CD4-positive, alpha-beta memory T cell (primary cell): ENCODE data around the gene UNC13B. TPM values are rescaled to one million over a fixed set of nuclear protein-coding genes. Genes with fewer than 3 reads are reported as not detected.

Experiments
- CTCF ChIA-PET: fragments of 350-600 bp; sonication (Branson Sonifier 250); formaldehyde crosslinking; loops from one replicate; lab custom pipeline; 2021; ENCODE audit warnings: inconsistent platforms; ENCODE audit not compliant: partially characterized antibody; lab: Charles Lee
- POLR2A ChIA-PET: fragments of 350-600 bp; sonication (Branson Sonifier 250); formaldehyde crosslinking; loops from one replicate; lab custom pipeline; 2021; ENCODE audit not compliant: partially characterized antibody; lab: Charles Lee
- DNase-seq, 5 donors: peaks; one replicate each; pipeline versions ENCODE4 v3.0.0 to v3.0.0-alpha.2; 2020 to 2022; ENCODE audit warnings: mixed read lengths in 1 of 5
- H3K27ac ChIP-seq: one replicate; pipeline ENCODE4 v1.7.0; 2013; ENCODE audit warnings: low read depth, low read length
- H3K27me3 ChIP-seq: 2 replicates; pipeline ENCODE4 v1.7.0; 2013; ENCODE audit warnings: mild to moderate bottlenecking, low read length, moderate library complexity; ENCODE audit not compliant: insufficient read depth
- H3K36me3 ChIP-seq: 2 replicates; pipeline ENCODE4 v1.7.0; 2013; ENCODE audit warnings: mild to moderate bottlenecking, low read length, moderate library complexity; ENCODE audit not compliant: insufficient read depth
- H3K4me1 ChIP-seq: 2 replicates; pipeline ENCODE4 v1.7.0; 2013; ENCODE audit warnings: mild to moderate bottlenecking, low read length, moderate library complexity; ENCODE audit not compliant: insufficient read depth
- H3K4me3 ChIP-seq, 2 donors: one replicate each; pipeline ENCODE4 v1.7.0; 2013; ENCODE audit warnings: low read length in 2 of 2, mild to moderate bottlenecking in 1 of 2
- H3K9me3 ChIP-seq, 2 donors: one replicate each; pipeline ENCODE4 v1.7.0; 2013; ENCODE audit warnings: low read length in 2 of 2, control low read depth in 1 of 2; ENCODE audit not compliant: control insufficient read depth in 1 of 2
- H3K27ac Mint-ChIP-seq, 7 donors: one replicate each; pipeline ENCODE4 v1.8.0; 2020 to 2021; ENCODE audit warnings: mixed read lengths in 7 of 7, mild to moderate bottlenecking in 6 of 7, inconsistent platforms in 3 of 7, moderate library complexity in 3 of 7
- H3K27me3 Mint-ChIP-seq, 2 donors: one replicate each; pipeline ENCODE4 v1.8.0; 2020 to 2021; ENCODE audit warnings: mixed read lengths in 2 of 2
- H3K36me3 Mint-ChIP-seq, 2 donors: one replicate each; pipeline ENCODE4 v1.8.0; 2020 to 2021; ENCODE audit warnings: mixed read lengths in 2 of 2, inconsistent platforms in 1 of 2, mild to moderate bottlenecking in 1 of 2
- H3K4me1 Mint-ChIP-seq, 4 donors: one replicate each; pipeline ENCODE4 v1.8.0; 2020 to 2021; ENCODE audit warnings: mixed read lengths in 4 of 4, mild to moderate bottlenecking in 1 of 4
- H3K4me3 Mint-ChIP-seq, 8 donors: one replicate each; pipeline ENCODE4 v1.8.0; 2020 to 2021; ENCODE audit warnings: mixed read lengths in 8 of 8, mild to moderate bottlenecking in 7 of 8, moderate library complexity in 6 of 8, inconsistent platforms in 3 of 8
- H3K9me3 Mint-ChIP-seq, 8 donors: one replicate each; pipeline ENCODE4 v1.8.0; 2020 to 2021; ENCODE audit warnings: mixed read lengths in 8 of 8, mild to moderate bottlenecking in 5 of 8, inconsistent platforms in 3 of 8, moderate library complexity in 1 of 8
- intact Hi-C: fragments of 100-400 bp; cut with micrococcal nuclease; formaldehyde crosslinking; loops from one replicate; pipeline ENCODE4 v1.15.1; 2023
- polyA plus RNA-seq, 2 donors: library from polyadenylated mRNA; unstranded; fragments of 300-500 nt; fragmentation: Illumina TruSeq; gene quantifications; one replicate each; pipeline ENCODE4 v1.2.3, GENCODE V29; 2021
- total RNA-seq, 2 experiments: library from RNA; stranded (reverse); gene quantifications; one replicate each; pipeline ENCODE4 v1.2.3, GENCODE V29; 2021

UNC13B gene
- total and polyA plus RNA-seq, 4 experiments from 2014 or later: 0.12 to 1.6 (median 0.60) TPM

GRCh38 chr9:35341021-35341420 is 179.2 kb downstream of the UNC13B start:
- Histone ChIP-seq H3K4me1 (no peaks in the 10 kb centered on the region), H3K27me3 (no peaks in the 10 kb centered on the region), H3K27ac (no peak overlapping the region), H3K36me3 (no peaks in the 10 kb centered on the region), H3K9me3 (no peaks in the 10 kb centered on the region), H3K4me3 (no peak overlapping the region)
- Mint-ChIP-seq H3K4me1 (peaks cover 0 to 5% (median 0%) of the 10 kb centered on the region in 4 donors), H3K36me3 (no peaks in the 10 kb centered on the region), H3K27ac (no peak overlapping the region), H3K4me3 (no peak overlapping the region), H3K27me3 (peaks cover 8 to 9% of the 10 kb centered on the region in 2 donors), H3K9me3 (no peaks in the 10 kb centered on the region)
- no peak for DNase-seq
- CTCF ChIA-PET: no interaction called here
- intact Hi-C loops: no loop called here
- POLR2A ChIA-PET: no interaction called here

- H3K4me3 Mint-ChIP-seq: no peak overlapping the region
- Histone ChIP-seq H3K27me3 (no peaks in the 10 kb centered on the region), H3K9me3 (no peaks in the 10 kb centered on the region), H3K36me3 (no peaks in the 10 kb centered on the region), H3K27ac (no peak overlapping the region), H3K4me1 (no peaks in the 10 kb centered on the region), H3K4me3 (no peak overlapping the region)
- H3K27ac Mint-ChIP-seq: no peak overlapping the region
- H3K27me3 Mint-ChIP-seq: peaks cover 6 to 9% of the 10 kb centered on the region in 2 donors
- no peak for DNase-seq
- H3K36me3 Mint-ChIP-seq: no peaks in the 10 kb centered on the region
- ChIA-PET CTCF (no interaction called here), POLR2A (no interaction called here)
- H3K4me1 Mint-ChIP-seq: peaks cover 0 to 5% (median 0%) of the 10 kb centered on the region in 4 donors
- H3K9me3 Mint-ChIP-seq: no peaks in the 10 kb centered on the region
- intact Hi-C loops: no loop called here
Measured at GRCh38 chr9:35341585-35341984, 179.8 kb downstream of the UNC13B start.

- H3K4me1 ChIP-seq: no peaks in the 10 kb centered on the region
- Mint-ChIP-seq H3K4me1 (peaks cover 0 to 5% (median 0%) of the 10 kb centered on the region in 4 donors), H3K9me3 (no peaks in the 10 kb centered on the region), H3K4me3 (no peak overlapping the region), H3K27me3 (peaks cover 6 to 7% of the 10 kb centered on the region in 2 donors), H3K36me3 (no peaks in the 10 kb centered on the region), H3K27ac (no peak overlapping the region)
- intact Hi-C loops: no loop called here
- DNase-seq: no peak
- no peaks in the 10 kb centered on the region for H3K9me3 ChIP-seq
- ChIA-PET CTCF (no interaction called here), POLR2A (no interaction called here)
- no peaks in the 10 kb centered on the region for H3K27me3 ChIP-seq
- no peaks in the 10 kb centered on the region for H3K36me3 ChIP-seq
- no peak overlapping the region for H3K4me3 ChIP-seq
- no peak overlapping the region for H3K27ac ChIP-seq
Measured at GRCh38 chr9:35342221-35342958, 180.6 kb downstream of the UNC13B start.

- no peak for DNase-seq
- Histone ChIP-seq H3K4me1 (no peaks in the 10 kb centered on the region), H3K9me3 (no peaks in the 10 kb centered on the region), H3K27me3 (no peaks in the 10 kb centered on the region), H3K27ac (no peak overlapping the region), H3K4me3 (no peak overlapping the region), H3K36me3 (no peaks in the 10 kb centered on the region)
- Mint-ChIP-seq H3K9me3 (no peaks in the 10 kb centered on the region), H3K4me3 (no peak overlapping the region), H3K36me3 (no peaks in the 10 kb centered on the region), H3K27ac (no peak overlapping the region), H3K4me1 (no peaks in the 10 kb centered on the region), H3K27me3 (peaks cover 0 to 4% of the 10 kb centered on the region in 2 donors)
- ChIA-PET POLR2A (no interaction called here), CTCF (no interaction called here)
- intact Hi-C loops: no loop called here
Measured at GRCh38 chr9:35348109-35348508, 186.3 kb downstream of the UNC13B start.

GRCh38 chr9:35349287-35349990 is 187.6 kb downstream of the UNC13B start:
- Histone ChIP-seq H3K4me3 (no peak overlapping the region), H3K4me1 (no peaks in the 10 kb centered on the region), H3K36me3 (no peaks in the 10 kb centered on the region), H3K27me3 (no peaks in the 10 kb centered on the region), H3K27ac (no peak overlapping the region), H3K9me3 (no peaks in the 10 kb centered on the region)
- DNase-seq: no peak
- Mint-ChIP-seq H3K9me3 (no peaks in the 10 kb centered on the region), H3K27me3 (peaks cover 2 to 3% of the 10 kb centered on the region in 2 donors), H3K4me1 (no peaks in the 10 kb centered on the region), H3K36me3 (no peaks in the 10 kb centered on the region), H3K4me3 (no peak overlapping the region), H3K27ac (no peak overlapping the region)
- ChIA-PET POLR2A (no interaction called here), CTCF (no interaction called here)
- intact Hi-C loops: no loop called here

GRCh38 chr9:35350212-35350611 is 188.4 kb downstream of the UNC13B start:
- no peak overlapping the region for H3K4me3 ChIP-seq
- Mint-ChIP-seq H3K4me1 (no peaks in the 10 kb centered on the region), H3K9me3 (no peaks in the 10 kb centered on the region), H3K36me3 (no peaks in the 10 kb centered on the region), H3K4me3 (no peak overlapping the region), H3K27me3 (peaks cover 1 to 2% of the 10 kb centered on the region in 2 donors), H3K27ac (no peak overlapping the region)
- H3K9me3 ChIP-seq: no peaks in the 10 kb centered on the region
- ChIA-PET CTCF (no interaction called here), POLR2A (no interaction called here)
- no peaks in the 10 kb centered on the region for H3K4me1 ChIP-seq
- DNase-seq: no peak
- H3K27ac ChIP-seq: no peak overlapping the region
- intact Hi-C loops: no loop called here
- H3K27me3 ChIP-seq: no peaks in the 10 kb centered on the region
- H3K36me3 ChIP-seq: no peaks in the 10 kb centered on the region

GRCh38 chr9:35350827-35351549 is 189.2 kb downstream of the UNC13B start:
- H3K36me3 ChIP-seq: no peaks in the 10 kb centered on the region
- H3K36me3 Mint-ChIP-seq: no peaks in the 10 kb centered on the region
- no peak overlapping the region for H3K4me3 Mint-ChIP-seq
- no peaks in the 10 kb centered on the region for H3K9me3 ChIP-seq
- no peaks in the 10 kb centered on the region for H3K27me3 ChIP-seq
- no peaks in the 10 kb centered on the region for H3K4me1 ChIP-seq
- H3K4me3 ChIP-seq: no peak overlapping the region
- no peaks in the 10 kb centered on the region for H3K4me1 Mint-ChIP-seq
- H3K27ac ChIP-seq: no peak overlapping the region
- H3K9me3 Mint-ChIP-seq: no peaks in the 10 kb centered on the region
- CTCF ChIA-PET: no interaction called here
- DNase-seq: no peak
- intact Hi-C loops: no loop called here
- H3K27ac Mint-ChIP-seq: no peak overlapping the region
- H3K27me3 Mint-ChIP-seq: peaks cover 1 to 2% of the 10 kb centered on the region in 2 donors
- POLR2A ChIA-PET: no interaction called here
